IPS DF 4.7 (cell line): ENCODE results near the gene RAB35.

ENCODE experiments used
- DNase-seq: peaks from one replicate; pipeline ENCODE4 v3.0.0-alpha.2; 2013; ENCODE audit warnings: low spot score; ENCODE audit errors: extremely low read depth

RAB35 gene

DNA sequence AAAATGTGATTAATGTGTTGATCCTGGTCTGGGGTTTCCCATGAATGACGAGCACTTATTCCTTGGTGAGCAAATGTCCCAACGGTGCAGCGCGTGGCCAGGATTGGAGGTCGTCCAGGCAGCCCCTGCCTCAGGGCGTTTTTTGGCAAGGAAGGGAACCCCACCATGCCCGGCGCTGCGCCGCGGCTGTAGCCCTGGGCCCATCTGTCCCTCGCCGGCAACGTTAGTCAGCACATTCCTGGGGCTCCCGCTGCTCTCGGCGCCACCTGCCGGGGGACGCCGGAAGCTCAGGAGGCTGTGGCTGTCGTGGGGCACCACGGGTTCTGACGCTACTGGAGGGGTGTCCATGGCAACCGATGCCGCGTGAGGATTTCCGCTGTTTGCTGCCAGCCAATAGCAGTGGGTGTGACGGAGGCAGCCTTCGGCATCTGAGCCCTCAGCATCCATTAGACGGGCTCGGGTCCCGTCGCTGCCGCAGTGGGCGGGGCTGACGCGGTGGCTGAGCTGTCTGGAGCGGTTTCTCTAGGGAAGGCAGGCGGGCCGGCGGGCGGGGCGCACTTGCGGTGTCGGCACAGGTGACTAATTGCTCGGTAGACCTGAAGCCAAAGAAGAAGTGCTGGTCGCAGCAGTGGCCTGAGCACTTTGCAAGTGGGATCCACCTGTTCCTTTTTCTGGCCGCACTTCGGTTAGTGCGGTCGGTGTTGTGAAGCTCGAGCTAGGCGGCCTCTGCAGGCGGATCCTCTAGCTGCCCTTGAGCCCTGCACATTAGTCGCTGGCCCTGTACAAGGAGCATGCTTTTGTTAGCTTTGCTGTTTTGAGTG is 29.5 kb downstream of the RAB35 start:
- DNase-seq: peak; percentile 100

GRCh38 chr12:120085920-120086645 is 30.5 kb downstream of the RAB35 start:
- no peak for DNase-seq

GRCh38 chr12:120081641-120082040 is 34.9 kb downstream of the RAB35 start:
- DNase-seq: no peak

DNA sequence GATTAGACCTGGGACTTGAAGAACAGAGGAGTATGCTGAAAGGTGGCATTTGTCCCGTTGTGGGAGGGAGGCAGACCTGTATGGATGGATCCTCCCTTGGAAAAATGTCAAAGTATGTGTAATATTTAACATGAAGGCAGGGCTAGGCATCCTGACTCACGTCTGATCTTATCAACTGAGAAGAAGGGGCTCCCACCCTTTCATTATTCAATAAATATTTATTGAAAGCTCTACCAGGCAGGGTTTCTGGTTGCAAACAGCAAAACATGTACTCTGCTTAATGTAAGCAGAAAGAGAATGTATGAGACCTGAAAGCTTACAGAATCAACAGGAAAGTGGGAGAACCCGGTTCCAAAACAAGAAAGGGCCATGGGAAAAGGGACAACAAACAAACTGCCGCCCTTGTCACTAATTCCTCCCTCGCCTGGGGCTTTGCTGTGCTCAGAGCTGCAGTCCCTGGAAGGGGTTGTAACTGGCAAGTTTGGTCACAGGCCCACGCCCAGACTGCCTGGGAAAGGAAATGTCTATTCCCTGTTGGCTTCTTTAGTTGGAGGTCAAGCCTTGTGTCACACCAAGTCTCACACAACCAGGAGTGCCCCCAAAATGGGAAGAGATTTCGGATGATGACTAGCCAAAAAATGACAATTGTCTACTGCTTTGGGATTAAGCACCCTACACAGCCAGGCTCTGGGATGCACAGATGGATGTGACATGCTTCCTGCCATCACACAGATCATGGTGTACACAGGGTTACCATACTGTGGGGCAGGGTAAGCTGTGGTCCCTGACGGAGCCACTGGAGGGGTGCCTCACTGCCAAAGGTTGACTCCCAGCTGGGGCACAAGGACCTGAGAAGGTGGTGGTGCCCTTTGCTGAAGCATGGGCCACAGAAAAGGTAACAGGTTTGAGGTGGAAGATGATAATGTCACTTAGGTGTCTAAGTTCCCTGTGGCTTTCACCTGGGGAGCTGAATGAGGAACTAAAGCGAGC is 36.8 kb downstream of the RAB35 start:
- DNase-seq: no peak

GRCh38 chr12:120078868-120079267 is 37.7 kb downstream of the RAB35 start:
- no peak for DNase-seq

- no peak for DNase-seq
Measured at GRCh38 chr12:120077260-120077659, 39.3 kb downstream of the RAB35 start.

DNA sequence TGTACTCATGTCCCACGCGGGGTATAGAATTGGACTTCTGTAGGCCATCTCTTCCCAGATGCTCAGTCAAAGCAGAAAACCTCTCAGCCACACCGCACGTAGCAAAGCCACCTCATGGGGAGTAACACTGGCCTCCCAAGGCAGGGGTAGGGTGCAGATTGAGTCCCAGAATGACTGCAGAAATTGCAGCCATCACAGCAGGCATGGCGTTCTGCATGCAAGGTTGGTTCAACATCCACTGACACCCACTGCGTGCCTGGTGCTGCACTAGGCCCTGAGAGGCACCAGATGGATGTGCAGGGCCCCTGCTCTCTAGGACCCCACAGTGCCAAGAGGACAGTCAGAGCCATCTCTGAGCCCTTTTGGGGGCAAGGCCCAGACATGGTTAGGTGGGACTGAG is 39.9 kb downstream of the RAB35 start:
- no peak for DNase-seq

- no peak for DNase-seq
Measured at GRCh38 chr12:120075034-120075616, 41.4 kb downstream of the RAB35 start.

DNA sequence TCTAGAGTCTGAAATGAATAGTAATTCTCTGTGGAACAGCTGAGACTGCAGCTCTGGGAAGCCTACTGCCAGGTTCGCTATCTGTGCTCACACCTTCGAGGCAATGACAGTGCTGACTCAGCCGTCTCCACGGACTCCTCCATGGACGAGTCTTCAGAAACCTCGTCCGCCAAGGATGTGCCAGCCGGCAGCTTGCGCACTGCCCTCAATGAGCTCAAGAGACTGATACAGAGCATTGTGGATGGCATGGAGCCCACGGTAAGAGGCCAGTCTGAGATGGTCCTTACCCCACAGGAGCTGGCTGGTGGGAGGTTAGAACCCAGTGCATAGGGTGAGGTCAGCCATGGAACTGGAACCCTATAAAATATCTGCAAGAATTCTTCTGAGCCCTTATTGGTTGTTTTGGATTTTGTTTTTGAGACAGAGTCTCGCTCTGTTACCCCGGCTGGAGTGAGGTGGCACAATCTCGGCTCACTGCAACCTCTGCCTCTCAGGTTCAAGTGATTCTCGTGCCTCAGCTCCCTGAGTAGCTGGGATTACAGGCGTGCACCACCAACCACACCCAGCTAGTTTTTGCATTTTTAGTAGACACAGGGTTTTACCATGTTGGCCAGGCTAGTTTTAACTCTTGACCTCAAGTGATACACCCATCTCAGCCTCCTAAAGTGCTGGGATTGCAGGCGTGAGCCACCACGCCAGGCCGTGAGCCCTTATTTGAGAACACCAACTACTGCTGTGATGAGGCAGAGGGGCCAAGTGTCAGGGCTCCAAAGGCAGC is 43.9 kb downstream of the RAB35 start:
- DNase-seq: no peak

DNA sequence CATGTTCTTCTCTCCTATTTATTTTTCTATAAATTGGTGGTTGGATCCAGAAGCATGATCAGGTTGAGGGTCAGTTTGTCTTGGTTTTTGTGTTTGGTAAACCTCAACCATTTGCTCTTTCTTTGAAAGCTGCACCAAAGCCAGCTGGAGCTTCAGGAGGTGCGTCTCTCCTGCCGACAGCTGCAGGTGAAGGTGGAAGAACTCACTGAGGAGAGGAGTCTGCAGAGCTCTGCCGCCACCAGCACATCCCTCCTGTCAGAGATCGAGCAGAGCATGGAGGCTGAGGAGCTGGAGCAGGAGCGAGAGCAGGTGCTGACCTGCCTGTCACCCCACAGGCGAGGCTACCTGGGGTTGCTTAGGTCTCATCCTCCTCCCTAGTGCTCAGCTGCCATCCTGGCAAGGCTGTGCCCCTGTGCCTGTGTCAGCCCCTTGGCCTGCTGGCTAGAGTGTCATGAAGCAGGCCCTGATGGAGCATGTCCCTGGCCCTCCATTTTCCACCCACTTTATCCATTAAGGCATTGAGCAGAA is 45.0 kb downstream of the RAB35 start:
- no peak for DNase-seq

DNA sequence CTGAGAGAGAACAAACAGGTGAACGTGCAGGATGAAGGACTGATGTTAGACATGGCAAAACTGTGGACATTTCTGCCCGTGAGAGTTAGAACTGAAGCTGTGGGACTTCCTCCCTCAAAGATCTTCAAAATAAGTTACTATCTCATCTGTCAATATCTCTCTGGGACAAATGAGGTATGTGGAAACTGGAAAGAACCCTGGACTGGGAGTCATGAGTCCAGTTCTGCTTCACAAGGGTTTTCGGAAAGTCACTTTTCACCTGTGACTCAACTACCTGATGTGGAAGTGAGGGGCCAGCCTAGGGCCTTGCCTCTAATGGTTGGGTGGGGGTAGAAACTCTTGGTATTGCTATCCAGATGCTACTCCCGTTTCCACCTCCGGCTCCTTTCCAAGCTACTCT is 47.3 kb downstream of the RAB35 start:
- no peak for DNase-seq

- DNase-seq: no peak
Measured at GRCh38 chr12:120067901-120068300, 48.7 kb downstream of the RAB35 start.

DNA sequence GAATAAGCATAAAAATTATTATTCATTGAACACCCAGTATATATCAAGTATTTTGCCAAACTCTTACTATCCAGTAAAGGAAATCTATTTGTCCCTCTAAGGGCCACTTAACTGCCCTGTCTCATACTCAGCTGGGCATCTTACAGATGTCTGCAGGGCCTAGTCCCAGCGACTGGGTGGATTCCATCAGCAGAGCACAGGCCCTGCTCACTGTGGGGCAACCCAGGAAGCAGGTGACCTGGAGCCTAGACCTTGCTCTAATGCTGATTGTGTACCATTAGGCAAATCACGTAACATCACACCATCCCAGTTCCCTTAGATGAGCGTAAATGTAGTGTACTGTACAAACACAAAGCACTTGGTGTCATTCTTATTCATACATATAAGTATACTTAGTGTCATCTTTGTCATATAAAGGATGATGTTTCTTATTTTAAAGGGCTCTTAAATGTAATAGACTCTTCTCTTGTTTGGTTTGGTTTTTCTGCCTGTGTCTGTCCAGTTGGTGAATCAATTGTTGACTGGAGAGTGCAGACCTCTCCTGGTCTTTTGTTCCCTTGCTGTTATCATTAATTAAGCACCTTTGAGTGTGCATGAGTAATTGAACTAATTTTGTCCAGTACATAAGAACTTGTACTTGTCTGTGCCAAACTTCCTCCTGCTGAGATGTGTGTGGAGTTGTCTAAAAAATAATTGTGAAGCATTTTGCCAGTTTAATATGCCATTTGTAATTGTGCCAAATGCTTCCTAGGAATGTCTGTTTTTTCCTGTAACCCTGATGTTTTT is 49.3 kb downstream of the RAB35 start:
- no peak for DNase-seq

DNA sequence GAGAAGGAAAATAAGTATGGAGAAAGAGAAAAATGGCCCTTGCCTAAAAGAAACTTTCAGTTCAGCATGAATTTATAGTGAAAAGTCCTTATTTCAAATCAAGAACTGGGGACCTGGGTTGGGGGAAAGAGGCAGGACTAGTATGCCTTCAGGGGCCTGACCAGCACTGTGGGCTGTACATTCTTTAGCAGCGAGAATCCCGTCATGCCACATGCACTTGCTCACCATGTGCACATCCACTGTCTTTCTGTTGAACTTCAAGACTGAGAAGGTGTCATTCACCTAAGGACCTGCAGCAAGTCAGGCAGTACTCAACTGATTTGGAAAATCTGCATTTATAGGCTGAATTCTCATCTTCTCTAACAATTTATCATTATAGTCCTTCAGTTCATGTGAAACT is 50.2 kb downstream of the RAB35 start:
- DNase-seq: no peak

DNA sequence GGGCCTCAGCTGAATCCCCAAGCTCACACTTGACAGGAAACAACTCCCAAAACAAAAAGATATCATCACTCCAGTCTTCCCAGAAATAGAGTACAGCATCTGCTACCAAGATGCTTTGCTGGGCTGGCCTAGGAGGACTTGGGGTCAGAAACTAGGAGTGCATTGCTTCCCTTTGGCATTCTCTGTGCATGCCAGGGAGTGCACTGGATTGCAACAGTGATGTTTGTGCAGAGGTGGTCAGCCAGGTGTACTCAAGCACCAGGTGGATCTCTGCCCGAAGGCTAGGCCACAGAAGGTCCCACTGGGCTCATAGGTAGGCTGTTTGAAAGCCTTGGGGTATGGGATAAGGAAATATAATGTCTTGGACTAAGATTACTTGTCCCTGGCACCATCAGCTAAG is 51.1 kb downstream of the RAB35 start:
- DNase-seq: no peak

DNA sequence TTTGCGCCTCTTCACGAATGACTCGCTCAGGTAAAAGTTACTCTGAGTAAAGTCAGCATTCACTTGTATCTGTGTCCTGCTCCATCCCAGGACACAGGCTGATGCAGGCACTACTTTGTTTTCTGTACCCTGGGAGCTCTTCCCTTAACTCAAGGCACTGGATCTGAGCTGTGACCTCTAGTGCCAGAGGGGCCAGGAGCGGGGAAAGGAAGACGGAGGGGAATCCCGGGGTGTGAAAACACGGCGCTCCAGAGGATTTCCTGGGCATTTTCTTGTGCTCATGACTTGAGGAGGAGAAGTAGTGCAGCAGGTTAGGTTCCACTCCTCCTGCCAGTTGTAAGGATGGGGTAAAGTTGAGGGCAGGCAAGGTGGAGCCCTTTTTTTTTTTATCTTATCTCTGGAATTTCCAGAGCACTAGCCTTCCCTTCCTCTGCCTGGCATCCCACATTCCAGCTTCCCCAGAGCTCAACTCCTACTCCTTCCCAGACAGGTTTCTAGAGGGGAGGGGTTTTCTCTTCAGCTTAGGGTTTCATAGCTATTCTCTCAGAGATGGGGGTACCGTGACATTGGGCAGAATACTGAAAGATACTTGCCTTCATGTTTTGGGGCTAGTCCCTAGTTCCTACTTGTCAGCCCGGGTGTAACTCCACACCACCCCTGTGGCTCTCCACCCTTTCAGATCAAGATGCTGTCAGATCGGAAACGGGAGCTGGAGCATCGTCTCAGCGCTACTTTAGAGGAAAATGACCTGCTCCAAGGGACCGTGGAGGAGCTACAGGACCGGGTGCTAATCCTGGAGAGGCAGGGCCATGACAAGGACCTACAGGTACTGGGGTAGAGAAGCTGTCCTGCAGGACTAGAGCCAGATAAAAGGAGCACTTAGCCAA is 52.3 kb downstream of the RAB35 start:
- no peak for DNase-seq

DNA sequence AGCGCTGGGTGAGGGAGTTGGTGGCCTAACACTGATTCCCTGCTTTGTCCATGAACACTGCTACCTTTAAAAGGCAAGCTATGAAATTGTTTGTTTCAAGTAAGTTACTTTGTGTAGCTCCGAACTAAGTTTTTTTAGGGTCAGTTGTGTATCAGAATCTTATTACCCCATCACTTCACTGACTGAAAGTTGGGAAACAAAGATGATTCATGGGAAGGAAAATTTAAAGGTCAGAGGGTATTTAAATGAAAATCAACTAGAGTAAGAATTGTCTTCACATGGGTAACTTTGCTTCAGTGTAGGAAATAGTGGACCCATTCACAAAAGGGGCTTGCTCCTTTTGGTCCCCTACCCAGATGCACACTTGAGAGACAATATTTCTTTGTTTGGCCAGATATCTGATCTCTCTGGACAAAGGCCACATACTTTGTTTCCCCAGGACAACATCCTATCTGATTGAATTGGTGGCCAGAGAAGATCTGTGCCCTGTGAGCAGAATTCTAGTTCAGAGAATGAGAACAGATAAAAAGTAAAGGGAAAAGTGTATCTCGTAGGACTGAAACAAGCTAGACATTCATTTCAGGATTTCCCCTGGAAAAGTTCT is 53.5 kb downstream of the RAB35 start:
- no peak for DNase-seq

DNA sequence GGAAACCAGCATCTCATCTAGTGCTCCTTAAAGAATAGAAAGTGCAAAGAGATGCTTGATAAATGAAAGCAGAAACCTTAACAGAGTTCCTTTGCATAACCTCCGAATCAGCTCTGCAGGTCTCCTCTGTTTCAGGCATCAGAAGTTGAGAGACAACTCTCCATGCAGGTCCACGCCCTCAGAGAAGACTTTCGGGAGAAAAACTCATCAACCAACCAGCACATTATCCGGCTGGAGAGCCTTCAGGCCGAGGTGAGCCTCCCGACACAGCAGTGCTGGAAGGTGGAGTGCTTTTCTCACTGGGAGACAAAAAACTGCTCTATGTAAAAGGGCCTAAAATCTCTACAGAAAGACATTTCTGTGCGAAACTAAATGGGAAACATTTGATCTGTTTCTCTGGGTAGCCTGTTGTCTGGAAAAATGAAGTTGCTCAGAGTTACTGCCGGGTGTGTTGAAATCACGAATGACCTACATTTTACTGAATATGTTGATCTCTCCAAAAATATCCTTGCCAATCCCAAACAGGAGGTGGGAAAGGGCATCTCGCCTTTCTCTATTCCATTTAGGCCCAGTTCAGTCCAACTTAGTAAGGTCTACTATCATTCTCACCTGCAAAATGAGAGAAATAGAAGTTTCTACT is 54.9 kb downstream of the RAB35 start:
- DNase-seq: no peak
